CD8-positive, alpha-beta memory T cell (primary cell): ENCODE data around the gene CFAP70. TPM values are rescaled to one million over a fixed set of nuclear protein-coding genes. Genes with fewer than 3 reads are reported as not detected.

Experiments
- CTCF ChIA-PET: fragments of 350-600 bp; sonication (Branson Sonifier 250); formaldehyde crosslinking; loops from one replicate; lab custom pipeline; 2021; ENCODE audit warnings: antibody characterized with exemption; lab: Charles Lee
- POLR2A ChIA-PET: fragments of 350-600 bp; sonication (Branson Sonifier 250); formaldehyde crosslinking; loops from one replicate; lab custom pipeline; 2021; ENCODE audit warnings: antibody characterized with exemption; lab: Charles Lee
- DNase-seq, 5 donors: peaks; one replicate each; pipeline versions ENCODE4 v3.0.0 to v3.0.0-alpha.2; 2020 to 2022; ENCODE audit warnings: mixed read lengths in 1 of 5
- H3K27ac ChIP-seq: one replicate; pipeline ENCODE4 v1.7.0; 2013; ENCODE audit warnings: low read depth, mild to moderate bottlenecking, low read length, moderate library complexity
- H3K27me3 ChIP-seq: 2 replicates; pipeline ENCODE4 v1.7.0; 2013; ENCODE audit warnings: low read length, mild to moderate bottlenecking; ENCODE audit not compliant: insufficient read depth, poor library complexity, severe bottlenecking
- H3K36me3 ChIP-seq: 2 replicates; pipeline ENCODE4 v1.7.0; 2013; ENCODE audit warnings: mild to moderate bottlenecking, low read length, moderate library complexity; ENCODE audit not compliant: insufficient read depth
- H3K4me1 ChIP-seq: 2 replicates; pipeline ENCODE4 v1.7.0; 2013; ENCODE audit warnings: mild to moderate bottlenecking, low read length, moderate library complexity; ENCODE audit not compliant: insufficient read depth
- H3K4me3 ChIP-seq: 2 replicates; pipeline ENCODE4 v1.7.0; 2013; ENCODE audit warnings: mild to moderate bottlenecking, low read length
- H3K9me3 ChIP-seq: 2 replicates; pipeline ENCODE4 v1.7.0; 2013; ENCODE audit warnings: mild to moderate bottlenecking, low read length
- H3K27ac Mint-ChIP-seq, 8 donors: one replicate each; pipeline ENCODE4 v1.8.0; 2020 to 2021; ENCODE audit warnings: mixed read lengths in 8 of 8, mild to moderate bottlenecking in 6 of 8, inconsistent platforms in 3 of 8, moderate library complexity in 3 of 8
- H3K27me3 Mint-ChIP-seq, 2 donors: one replicate each; pipeline ENCODE4 v1.8.0; 2020 to 2021; ENCODE audit warnings: mixed read lengths in 2 of 2, mild to moderate bottlenecking in 1 of 2, moderate library complexity in 1 of 2
- H3K36me3 Mint-ChIP-seq, 3 donors: one replicate each; pipeline ENCODE4 v1.8.0; 2020 to 2021; ENCODE audit warnings: mixed read lengths in 3 of 3, inconsistent platforms in 1 of 3, mild to moderate bottlenecking in 1 of 3
- H3K4me1 Mint-ChIP-seq, 3 donors: one replicate each; pipeline ENCODE4 v1.8.0; 2020 to 2021; ENCODE audit warnings: mixed read lengths in 3 of 3, inconsistent platforms in 1 of 3, mild to moderate bottlenecking in 1 of 3
- H3K4me3 Mint-ChIP-seq, 7 donors: one replicate each; pipeline ENCODE4 v1.8.0; 2020 to 2021; ENCODE audit warnings: mixed read lengths in 7 of 7, mild to moderate bottlenecking in 6 of 7, moderate library complexity in 4 of 7, inconsistent platforms in 2 of 7
- H3K9me3 Mint-ChIP-seq, 5 donors: one replicate each; pipeline ENCODE4 v1.8.0; 2020 to 2022; ENCODE audit warnings: mixed read lengths in 5 of 5, mild to moderate bottlenecking in 3 of 5, moderate library complexity in 2 of 5, inconsistent platforms in 1 of 5
- polyA plus RNA-seq: library from polyadenylated mRNA; unstranded; fragments of 300-500 nt; fragmentation: Illumina TruSeq; gene quantifications from one replicate; pipeline ENCODE4 v1.2.3, GENCODE V29; 2021
- total RNA-seq, 2 experiments: library from RNA; stranded (reverse); gene quantifications; one replicate each; pipeline ENCODE4 v1.2.3, GENCODE V29; 2021

CFAP70 gene
- total and polyA plus RNA-seq, 3 experiments from 2014 or later: 0.86 to 1.2 TPM; not detected in 1

DNA sequence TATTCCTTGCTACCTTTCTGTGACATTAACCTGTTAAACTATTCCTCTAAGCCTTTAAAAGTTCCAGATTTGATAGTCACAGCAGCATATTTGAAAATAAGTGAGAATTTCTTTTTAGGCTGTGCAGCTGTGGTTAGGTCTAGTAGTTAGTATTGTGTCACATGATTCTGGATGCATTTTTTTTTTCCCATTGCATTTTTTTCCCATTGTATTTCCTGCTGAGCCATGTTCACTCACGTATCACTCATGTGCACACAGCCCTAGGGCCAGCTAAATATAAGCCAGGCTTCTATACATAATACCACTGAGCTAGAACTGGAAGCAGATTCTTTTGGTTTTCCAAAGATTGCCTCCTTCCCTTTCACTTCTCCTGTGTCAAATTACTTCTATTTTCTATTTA lies 149.0 kb downstream of the CFAP70 start:
- no peak overlapping the region for H3K4me3 Mint-ChIP-seq
- no peak for DNase-seq
- no peaks in the 10 kb centered on the region for H3K9me3 Mint-ChIP-seq
- peaks cover 7 to 42% (median 13%) of the 10 kb centered on the region in 3 donors for H3K36me3 Mint-ChIP-seq
- H3K4me1 Mint-ChIP-seq: no peaks in the 10 kb centered on the region
- ChIA-PET CTCF (no interaction called here), POLR2A (no interaction called here)
- Histone ChIP-seq H3K4me1 (no peaks in the 10 kb centered on the region), H3K9me3 (no peaks in the 10 kb centered on the region), H3K4me3 (no peak overlapping the region), H3K36me3 (no peaks in the 10 kb centered on the region), H3K27ac (no peak overlapping the region), H3K27me3 (no peaks in the 10 kb centered on the region)
- no peaks in the 10 kb centered on the region for H3K27me3 Mint-ChIP-seq
- peak overlapping the region in 1 of 8 donors; percentile 84 for H3K27ac Mint-ChIP-seq

DNA sequence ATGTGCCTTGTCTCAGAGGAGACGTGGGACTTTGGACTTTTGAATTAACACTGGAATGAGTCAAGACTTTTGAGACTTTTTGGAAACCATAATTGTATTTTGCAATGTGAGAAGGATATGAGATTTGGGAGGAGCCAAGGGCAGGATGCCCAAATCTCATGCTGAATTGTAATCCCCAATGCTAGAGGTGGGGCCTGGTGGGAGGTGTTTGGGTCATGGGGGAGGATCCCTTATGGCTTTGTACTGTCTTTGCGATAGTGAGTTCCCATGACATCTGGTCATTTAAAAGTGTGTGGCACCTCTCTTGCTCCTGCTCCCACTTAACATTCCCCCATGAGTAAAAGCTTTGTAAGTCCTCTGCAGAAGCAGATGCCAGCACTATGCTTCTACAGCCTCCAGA lies 150.8 kb downstream of the CFAP70 start:
- ChIA-PET POLR2A (no interaction called here), CTCF (no interaction called here)
- H3K9me3 ChIP-seq: no peaks in the 10 kb centered on the region
- Mint-ChIP-seq H3K36me3 (peaks cover 0 to 30% (median 9%) of the 10 kb centered on the region in 3 donors), H3K27ac (peak overlapping the region in 1 of 8 donors; percentile 34), H3K4me3 (no peak overlapping the region), H3K9me3 (no peaks in the 10 kb centered on the region), H3K4me1 (no peaks in the 10 kb centered on the region), H3K27me3 (no peaks in the 10 kb centered on the region)
- no peaks in the 10 kb centered on the region for H3K36me3 ChIP-seq
- no peak overlapping the region for H3K4me3 ChIP-seq
- H3K27me3 ChIP-seq: no peaks in the 10 kb centered on the region
- no peaks in the 10 kb centered on the region for H3K4me1 ChIP-seq
- H3K27ac ChIP-seq: no peak overlapping the region
- no peak for DNase-seq

DNA sequence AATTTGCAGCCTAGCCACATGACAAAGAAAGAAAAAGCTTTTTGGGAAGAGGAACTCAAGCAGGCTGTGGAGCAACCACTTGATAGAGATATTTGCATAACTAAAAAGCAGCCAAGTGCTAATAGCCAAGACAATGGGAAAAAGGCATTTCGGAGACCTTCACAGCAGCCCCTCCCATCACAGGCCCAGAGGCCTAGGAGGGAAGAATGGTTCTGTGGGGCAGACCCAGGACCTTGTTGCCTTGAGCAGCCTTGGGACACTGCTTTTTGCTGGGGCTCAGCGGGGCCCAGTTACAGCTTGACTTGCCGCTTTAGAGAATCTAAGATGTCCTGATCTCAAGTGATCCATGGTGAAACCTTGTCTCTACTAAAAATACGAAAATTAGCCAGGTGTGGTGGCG lies 152.3 kb downstream of the CFAP70 start:
- no peaks in the 10 kb centered on the region for H3K9me3 ChIP-seq
- no peak overlapping the region for H3K4me3 ChIP-seq
- H3K4me1 Mint-ChIP-seq: no peaks in the 10 kb centered on the region
- H3K27me3 ChIP-seq: no peaks in the 10 kb centered on the region
- H3K4me3 Mint-ChIP-seq: no peak overlapping the region
- H3K4me1 ChIP-seq: no peaks in the 10 kb centered on the region
- DNase-seq: no peak
- no peaks in the 10 kb centered on the region for H3K9me3 Mint-ChIP-seq
- POLR2A ChIA-PET: no interaction called here
- H3K27me3 Mint-ChIP-seq: no peaks in the 10 kb centered on the region
- no peaks in the 10 kb centered on the region for H3K36me3 ChIP-seq
- H3K27ac ChIP-seq: no peak overlapping the region
- H3K27ac Mint-ChIP-seq: no peak overlapping the region
- CTCF ChIA-PET: no interaction called here
- H3K36me3 Mint-ChIP-seq: peaks cover 0 to 25% (median 4%) of the 10 kb centered on the region in 3 donors

DNA sequence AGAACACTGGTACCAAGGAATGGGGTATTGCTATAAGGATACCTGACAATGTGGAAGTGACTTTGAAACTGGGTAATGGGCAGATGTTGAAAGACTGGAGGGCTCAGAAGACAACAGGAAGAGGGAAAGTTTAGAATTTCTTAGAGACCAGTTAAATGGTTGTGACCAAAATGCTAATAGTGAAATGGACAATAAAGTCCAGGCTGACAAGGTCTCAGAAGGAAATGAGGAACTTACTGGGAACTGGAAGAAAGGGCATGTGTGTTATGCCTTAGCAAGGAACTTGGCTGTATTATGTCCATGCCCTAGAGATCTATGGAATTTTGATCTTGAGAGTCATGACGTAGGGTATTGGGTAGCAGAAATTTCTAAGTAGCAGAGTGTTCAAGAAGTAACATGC lies 152.8 kb downstream of the CFAP70 start:
- no peak overlapping the region for H3K27ac ChIP-seq
- no peaks in the 10 kb centered on the region for H3K9me3 ChIP-seq
- no peaks in the 10 kb centered on the region for H3K4me1 Mint-ChIP-seq
- no peaks in the 10 kb centered on the region for H3K27me3 Mint-ChIP-seq
- peaks cover 0 to 23% (median 4%) of the 10 kb centered on the region in 3 donors for H3K36me3 Mint-ChIP-seq
- H3K9me3 Mint-ChIP-seq: no peaks in the 10 kb centered on the region
- no peak overlapping the region for H3K4me3 ChIP-seq
- no peaks in the 10 kb centered on the region for H3K27me3 ChIP-seq
- ChIA-PET CTCF (no interaction called here), POLR2A (no interaction called here)
- no peaks in the 10 kb centered on the region for H3K4me1 ChIP-seq
- no peak for DNase-seq
- no peak overlapping the region for H3K4me3 Mint-ChIP-seq
- H3K36me3 ChIP-seq: no peaks in the 10 kb centered on the region
- H3K27ac Mint-ChIP-seq: peak overlapping the region in 1 of 8 donors; percentile 29

DNA sequence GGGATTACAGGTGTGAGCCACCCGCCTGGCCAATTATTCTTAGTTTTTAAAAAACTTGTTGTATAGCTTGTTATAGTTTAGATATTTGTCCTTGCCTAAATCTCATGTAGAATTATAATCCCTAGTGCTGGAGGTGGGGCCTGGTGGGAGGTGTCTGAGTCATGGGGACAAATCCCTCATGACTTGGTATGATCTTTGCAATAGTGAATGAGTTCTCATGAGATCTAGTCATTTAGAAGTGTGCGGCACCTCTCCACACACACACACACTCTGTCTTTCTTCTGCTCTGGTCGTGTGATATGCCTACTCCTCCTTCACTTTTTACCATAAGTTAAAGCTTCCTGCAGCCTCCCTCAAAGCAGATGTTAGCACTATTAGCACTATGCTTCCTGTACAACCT lies 153.6 kb downstream of the CFAP70 start:
- POLR2A ChIA-PET: no interaction called here
- Mint-ChIP-seq H3K36me3 (peaks cover 0 to 21% (median 7%) of the 10 kb centered on the region in 3 donors), H3K27me3 (no peaks in the 10 kb centered on the region), H3K9me3 (no peaks in the 10 kb centered on the region), H3K4me1 (no peaks in the 10 kb centered on the region), H3K27ac (no peak overlapping the region), H3K4me3 (no peak overlapping the region)
- Histone ChIP-seq H3K4me3 (no peak overlapping the region), H3K27me3 (no peaks in the 10 kb centered on the region), H3K36me3 (no peaks in the 10 kb centered on the region), H3K27ac (no peak overlapping the region), H3K9me3 (no peaks in the 10 kb centered on the region), H3K4me1 (no peaks in the 10 kb centered on the region)
- no peak for DNase-seq
- CTCF ChIA-PET: interaction anchor here (0.6 kb wide), 1 partner anchor 12 kb away, joined by 3 read pairs; no protein-coding TSS in a partner anchor

Other genes with a start within 250 kb of the CFAP70 start
- 1 to 10 TPM; 1.7 TPM for gene NUDT13, start 248.4 kb downstream of the CFAP70 start, total RNA-seq
- 0.85 TPM for gene NUDT13, start 248.4 kb downstream of the CFAP70 start, polyA plus RNA-seq
- gene ECD, start 190.9 kb downstream of the CFAP70 start, total RNA-seq: 10 to 100 TPM; 33.2 to 35.8 TPM
- 24.9 TPM for gene ECD, start 190.9 kb downstream of the CFAP70 start, polyA plus RNA-seq
- gene FAM149B1, start 190.7 kb downstream of the CFAP70 start, total RNA-seq: 10 to 100 TPM; 13.1 to 13.7 TPM
- gene FAM149B1, start 190.7 kb downstream of the CFAP70 start, polyA plus RNA-seq: 4.7 TPM
- 10 to 100 TPM; 75.0 to 76.4 TPM for gene DNAJC9, start 111.6 kb downstream of the CFAP70 start, total RNA-seq
- 36.3 TPM for gene DNAJC9, start 111.6 kb downstream of the CFAP70 start, polyA plus RNA-seq
- gene MRPS16, start 106.2 kb downstream of the CFAP70 start, total RNA-seq: 100 to 1,000 TPM; 141 to 146 TPM
- gene MRPS16, start 106.2 kb downstream of the CFAP70 start, polyA plus RNA-seq: 102 TPM
- 100 to 1,000 TPM; 151 to 154 TPM for gene ANXA7, start 55.2 kb upstream of the CFAP70 start, total RNA-seq
- 188 TPM for gene ANXA7, start 55.2 kb upstream of the CFAP70 start, polyA plus RNA-seq
- 1 to 10 TPM; 1.5 TPM for gene MSS51, start 74.7 kb upstream of the CFAP70 start, total RNA-seq
- gene MSS51, start 74.7 kb upstream of the CFAP70 start, polyA plus RNA-seq: 0.14 TPM
- gene PPP3CB, start 137.2 kb upstream of the CFAP70 start, total RNA-seq: 10 to 100 TPM; 44.0 to 44.1 TPM
- 8.1 TPM for gene PPP3CB, start 137.2 kb upstream of the CFAP70 start, polyA plus RNA-seq
- gene USP54, start 232.5 kb upstream of the CFAP70 start, total RNA-seq: 10 to 100 TPM; 10.5 to 11.9 TPM
- 1.5 TPM for gene USP54, start 232.5 kb upstream of the CFAP70 start, polyA plus RNA-seq